ENCODE data around the gene UST.

GRCh38 chr6:149031859-149032598 lies 285.2 kb downstream of the UST start:
- TF ChIP-seq CTCF (IDR thresholded peaks at IDR 0.05; ENCODE audit: poor library complexity) (no peak), EZH2phosphoT487 (IDR thresholded peaks at IDR 0.05; ENCODE audit: low read depth, severe bottlenecking, unreplicated experiment) (no peak), EZH2 (IDR thresholded peaks at IDR 0.05; ENCODE audit: borderline replicate concordance) (no peak)
